Stomach (tissue), 9 donors: ENCODE measurements around the gene DCUN1D4. TPM values are rescaled to one million over a fixed set of nuclear protein-coding genes. Genes with fewer than 3 reads are reported as not detected.
A peak's percentile ranks its signal among the peaks of the same experiment; 100 is the strongest.
"Not testable (repeated sequence)": the region's sequence is repeated elsewhere in the genome, so short reads cannot be mapped to it uniquely, and the experiment has no call there.

Experiments used
- DNase-seq, 2 donors: peaks; one replicate each; pipeline versions ENCODE4 v3.0.0 to v3.0.0-alpha.2; 2013 to 2019
- H3K27ac ChIP-seq, 5 donors: fragments of 200-600 bp in 4 of 5; sonication (generic) in 4 of 5; one replicate each; pipeline ENCODE4 v1.5.1; 2013 to 2019; ENCODE audit warnings: mild to moderate bottlenecking in 1 of 5, moderate library complexity in 1 of 5
- H3K27me3 ChIP-seq, 3 donors: fragments of 200-600 bp; sonication (generic); one replicate each; pipeline ENCODE4 v1.5.1; 2017 to 2019; ENCODE audit warnings: mixed run types in 1 of 3
- H3K36me3 ChIP-seq, 4 donors: fragments of 200-600 bp; sonication (generic); 1 replicate in 3 of 4; 2 replicates in 1 of 4; pipeline ENCODE4 v1.5.1; 2016 to 2019
- H3K4me1 ChIP-seq, 4 donors: fragments of 200-600 bp; sonication (generic); one replicate each; pipeline ENCODE4 v1.5.1; 2016 to 2019
- H3K4me3 ChIP-seq, 4 donors: fragments of 200-600 bp; sonication (generic) in 3 of 4; one replicate each; pipeline ENCODE4 v1.5.1; 2016 to 2019; ENCODE audit warnings: mild to moderate bottlenecking in 1 of 4
- H3K9me3 ChIP-seq, 4 donors: fragments of 200-600 bp; sonication (generic); one replicate each; pipeline ENCODE4 v1.5.1; 2016 to 2019
- CTCF ChIP-seq, 7 experiments: fragments of 450-650 bp in 4 of 7; fragments of 200-600 bp in 3 of 7; sonication (generic) in 3 of 7; IDR thresholded peaks; one replicate each; pipeline ENCODE4 v1.5.1; 2016 to 2019; ENCODE audit warnings: antibody characterized with exemption in 7 of 7, control low read depth in 2 of 7, mild to moderate bottlenecking in 1 of 7
- EP300 ChIP-seq: sonication (generic); formaldehyde crosslinking; IDR thresholded peaks from one replicate; pipeline ENCODE4 v1.6.1; 2017; ENCODE audit warnings: antibody characterized with exemption
- POLR2A ChIP-seq, 4 donors: fragments of 450-650 bp; IDR thresholded peaks; one replicate each; pipeline ENCODE4 v1.6.1; 2016; ENCODE audit warnings: antibody characterized with exemption in 4 of 4, control low read depth in 2 of 4, mild to moderate bottlenecking in 1 of 4, moderate library complexity in 1 of 4
- POLR2AphosphoS5 ChIP-seq, 3 donors: sonication (generic); formaldehyde crosslinking; IDR thresholded peaks; one replicate each; pipeline ENCODE4 v1.6.1; 2016; ENCODE audit warnings: antibody characterized with exemption in 3 of 3
- WGBS, 5 donors: extraction: QIAGEN DNeasy Blood & Tissue Kit in 3 of 5; methylation state at CpG; one replicate each; pipeline versions ENCODE4 v1.1.5 to v1.1.7; 2013 to 2018; 5-methylcytosine and 5-hydroxymethylcytosine counted together
- intact Hi-C: fragments of 100-400 bp; cut with DNase I; formaldehyde crosslinking; loops from one replicate; pipeline ENCODE4 v1.15.1; 2023; ENCODE audit warnings: low total_unique reads
- polyA plus RNA-seq, 3 donors: library from polyadenylated mRNA; stranded (reverse); fragments of 200-250 nt; gene quantifications; one replicate each; pipeline ENCODE4 v1.2.3, GENCODE V29; 2013
- total RNA-seq, 5 donors: library from RNA; depleted of rRNA; stranded (reverse); fragments of >200 nt; gene quantifications; one replicate each; pipeline versions ENCODE4 v1.1.0 to v1.2.3, GENCODE V29; 2014 to 2016
- donor health status: healthy with polysubstance abuse.
- donor health status: Bipolar disorder and iron deficiency.
- donor health status: healthy.

The DCUN1D4 gene
- total and polyA plus RNA-seq, 8 donors = 5.8 to 84.6 (median 30.0) TPM

- DNase-seq = no peak
- no peak overlapping the region for H3K4me3 ChIP-seq
- 23 to 72% (median 43%) methylated on average over 2 of the region's 2 CpGs for WGBS, 5 donors
- TF ChIP-seq EP300 (no peak), POLR2A (IDR thresholded peaks at IDR 0.05) (no peak), POLR2AphosphoS5 (IDR thresholded peaks at IDR 0.05) (no peak)
- H3K27me3 ChIP-seq = no peaks in the 10 kb centered on the region
- peaks cover 16 to 90% (median 82%) of the 10 kb centered on the region in 4 donors for H3K36me3 ChIP-seq
- intact Hi-C loops = no loop called here
- H3K9me3 ChIP-seq = no peaks in the 10 kb centered on the region
- H3K27ac ChIP-seq = no peak overlapping the region
- no peaks in the 10 kb centered on the region for H3K4me1 ChIP-seq
These were observed 41.1 kb downstream of the DCUN1D4 start for GRCh38 chr4:51884055-51884454.

DNA sequence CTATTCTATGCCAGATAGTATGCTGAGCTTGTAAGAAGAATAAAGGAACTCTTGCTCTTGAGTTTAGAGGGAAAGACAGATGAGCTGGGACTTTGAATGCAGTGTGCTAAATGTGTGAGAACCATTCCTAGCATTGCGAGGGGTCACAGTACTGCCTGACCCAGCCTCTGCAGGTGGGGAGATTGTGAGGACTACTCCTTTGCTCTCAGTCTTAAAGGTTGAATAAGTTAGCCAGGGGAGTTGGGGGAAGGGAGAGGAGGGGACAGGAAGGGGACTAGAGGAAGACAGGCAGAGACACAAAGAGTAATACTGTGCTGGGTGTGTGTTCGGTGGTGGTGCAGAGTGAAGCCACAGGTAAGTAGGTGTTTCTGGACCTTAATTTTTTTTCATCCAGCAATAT, 41.7 kb downstream of the DCUN1D4 start:
- H3K9me3 ChIP-seq = no peaks in the 10 kb centered on the region
- 95 to 98% (median 98%) methylated on average over 2 of the region's 2 CpGs for WGBS, 5 donors
- intact Hi-C loops = no loop called here

GRCh38 chr4:51885363-51885762, 42.4 kb downstream of the DCUN1D4 start:
- TF ChIP-seq CTCF (IDR thresholded peaks at IDR 0.05) = peak in 3 of 7 experiments; percentile 33 to 56 (median 50)
- no peak for TF ChIP-seq EP300
- H3K27me3 ChIP-seq = no peaks in the 10 kb centered on the region
- no peaks in the 10 kb centered on the region for H3K9me3 ChIP-seq
- intact Hi-C loops = no loop called here
- WGBS, 5 donors = 46 to 70% (median 59%) methylated on average over 5 of the region's 5 CpGs
- peaks cover 13 to 89% (median 80%) of the 10 kb centered on the region in 4 donors for H3K36me3 ChIP-seq
- no peak overlapping the region for H3K4me3 ChIP-seq
- DNase-seq = peak in 1 of 2 donors; percentile 43
- H3K27ac ChIP-seq = no peak overlapping the region
- H3K4me1 ChIP-seq = no peaks in the 10 kb centered on the region

More for the DNA sequence above, 41.7 kb downstream of the DCUN1D4 start:
- no peaks in the 10 kb centered on the region for H3K4me1 ChIP-seq
- H3K27ac ChIP-seq = no peak overlapping the region
- DNase-seq = no peak
- no peaks in the 10 kb centered on the region for H3K27me3 ChIP-seq
- H3K36me3 ChIP-seq = peaks cover 13 to 90% (median 81%) of the 10 kb centered on the region in 4 donors
- no peak for TF ChIP-seq CTCF (IDR thresholded peaks at IDR 0.05)
- no peak for TF ChIP-seq POLR2A (IDR thresholded peaks at IDR 0.05)
- TF ChIP-seq EP300 = no peak
- TF ChIP-seq POLR2AphosphoS5 (IDR thresholded peaks at IDR 0.05) = no peak
- H3K4me3 ChIP-seq = no peak overlapping the region

DNA sequence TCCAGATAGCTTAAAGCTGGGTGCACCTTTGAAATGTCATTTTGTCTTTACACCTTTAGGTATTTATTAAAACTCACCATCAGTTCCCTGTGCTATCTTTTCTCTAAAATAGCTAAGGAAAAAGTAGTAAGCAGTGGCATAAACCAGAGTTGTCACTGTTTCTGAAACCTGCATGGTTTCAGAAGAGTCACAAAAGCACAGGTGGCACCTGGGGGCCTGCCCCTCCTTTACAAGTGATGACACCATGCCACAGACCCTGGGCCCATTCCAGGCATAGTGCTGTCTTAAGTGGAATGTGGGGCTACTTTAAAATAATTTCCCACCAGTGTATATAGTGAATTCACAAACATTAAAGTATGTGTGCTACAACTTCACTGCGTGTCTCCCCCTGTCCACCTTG, 47.8 kb downstream of the DCUN1D4 start:
- Histone ChIP-seq H3K27me3 (no peaks in the 10 kb centered on the region), H3K4me3 (no peak overlapping the region), H3K9me3 (no peaks in the 10 kb centered on the region), H3K27ac (no peak overlapping the region), H3K36me3 (peaks cover 16 to 79% (median 77%) of the 10 kb centered on the region in 4 donors), H3K4me1 (peaks cover 0 to 11% (median 2%) of the 10 kb centered on the region in 4 donors)
- TF ChIP-seq CTCF (IDR thresholded peaks at IDR 0.05) (no peak), POLR2A (IDR thresholded peaks at IDR 0.05) (no peak), EP300 (no peak), POLR2AphosphoS5 (IDR thresholded peaks at IDR 0.05) (no peak)
- DNase-seq = no peak
- intact Hi-C loops = loop anchor here (10.0 kb wide), 1 partner anchor 134 kb away; the partner anchor contains the start of gene LRRC66
- 89 to 100% (median 97%) methylated on average over 1 of the region's 1 CpG for WGBS, 5 donors

DNA sequence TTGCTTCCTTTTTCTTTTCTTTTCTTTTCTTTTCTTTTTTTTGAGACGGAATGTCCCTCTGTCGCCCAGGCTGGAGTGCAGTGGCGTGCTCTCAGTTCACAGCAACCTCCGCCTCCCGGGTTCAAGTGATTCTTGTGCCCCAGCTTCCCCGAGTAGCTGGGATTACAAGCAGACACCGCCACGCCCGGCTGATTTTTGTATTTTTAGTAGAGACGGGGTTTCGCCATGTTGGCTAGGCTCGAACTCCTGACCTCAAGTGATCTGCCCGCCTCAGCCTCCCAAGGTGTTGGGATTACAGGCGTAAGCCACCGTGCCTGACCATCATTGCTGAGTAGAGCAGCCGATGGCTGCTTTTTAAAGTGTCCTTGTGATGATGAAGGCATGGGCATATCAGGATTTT, 50.4 kb downstream of the DCUN1D4 start:
- not testable (repeated sequence) for H3K27me3 ChIP-seq, H3K4me3 ChIP-seq, H3K27ac ChIP-seq, H3K9me3 ChIP-seq, DNase-seq
- H3K4me1 ChIP-seq = peaks cover 0 to 16% (median 5%) of the 10 kb centered on the region in 4 donors
- intact Hi-C loops = loop anchor here (10.0 kb wide), 1 partner anchor 131 kb away; the partner anchor contains the start of gene LRRC66
- peaks cover 10 to 69% (median 59%) of the 10 kb centered on the region in 4 donors for H3K36me3 ChIP-seq
- WGBS, 5 donors = 94 to 96% (median 95%) methylated on average over 16 of the region's 16 CpGs
